GM23248 (cell line): ENCODE results near the gene SLC25A10. TPM values are rescaled to one million over a fixed set of nuclear protein-coding genes. Genes with fewer than 3 reads are reported as not detected.
A peak's percentile ranks its signal among the peaks of the same experiment; 100 is the strongest.

ENCODE experiments used
- DNase-seq: peaks from one replicate; pipeline ENCODE4 v3.0.0-alpha.2; 2015
- H2AFZ ChIP-seq: fragments of 200-600 bp; sonication (generic); 2 replicates; pipeline ENCODE4 v1.6.1; 2016; ENCODE audit warnings: antibody characterized with exemption
- H3F3A ChIP-seq: fragments of 200-600 bp; sonication (generic); 2 replicates; pipeline ENCODE4 v1.6.1; 2016; ENCODE audit warnings: mild to moderate bottlenecking, antibody characterized with exemption, mixed run types; ENCODE audit not compliant: insufficient read depth
- H3K27ac ChIP-seq: fragments of 200-600 bp; sonication (generic); 2 replicates; pipeline ENCODE4 v1.5.1; 2016; ENCODE audit warnings: mild to moderate bottlenecking
- H3K27me3 ChIP-seq: fragments of 200-600 bp; sonication (generic); replicated peaks from 2 replicates; pipeline ENCODE4 v1.6.1; 2016; ENCODE audit warnings: mild to moderate bottlenecking; ENCODE audit not compliant: insufficient read depth
- H3K36me3 ChIP-seq: fragments of 200-600 bp; sonication (generic); 2 replicates; pipeline ENCODE4 v1.6.1; 2016; ENCODE audit warnings: low read depth, mild to moderate bottlenecking
- H3K4me1 ChIP-seq: fragments of 200-600 bp; sonication (generic); 2 replicates; pipeline ENCODE4 v1.6.1; 2016; ENCODE audit warnings: mild to moderate bottlenecking; ENCODE audit not compliant: insufficient read depth
- H3K4me2 ChIP-seq: fragments of 200-600 bp; sonication (generic); one replicate; pipeline ENCODE4 v1.6.1; 2016; ENCODE audit warnings: mild to moderate bottlenecking; ENCODE audit not compliant: unreplicated experiment
- H3K4me3 ChIP-seq: fragments of 200-600 bp; sonication (generic); 2 replicates; pipeline ENCODE4 v1.5.1; 2016; ENCODE audit warnings: mild to moderate bottlenecking
- H3K79me2 ChIP-seq: fragments of 200-600 bp; sonication (generic); 2 replicates; pipeline ENCODE4 v1.6.1; 2016; ENCODE audit warnings: mild to moderate bottlenecking; ENCODE audit not compliant: insufficient read depth
- H3K9ac ChIP-seq: fragments of 200-600 bp; sonication (generic); 2 replicates; pipeline ENCODE4 v1.6.1; 2016; ENCODE audit warnings: mild to moderate bottlenecking
- H3K9me2 ChIP-seq: fragments of 200-600 bp; sonication (generic); 2 replicates; pipeline ENCODE4 v1.6.1; 2016; ENCODE audit warnings: mixed run types, mild to moderate bottlenecking, moderate library complexity; ENCODE audit not compliant: insufficient read depth
- H3K9me3 ChIP-seq: fragments of 200-600 bp; sonication (generic); one replicate; pipeline ENCODE4 v1.6.1; 2017; ENCODE audit warnings: low read depth
- H4K20me1 ChIP-seq: fragments of 200-600 bp; sonication (generic); 2 replicates; pipeline ENCODE4 v1.6.0; 2016; ENCODE audit not compliant: insufficient read depth
- EZH2 ChIP-seq: fragments of 200-600 bp; sonication (generic); IDR thresholded peaks from 2 replicates; pipeline ENCODE4 v1.6.1; 2018; ENCODE audit warnings: antibody characterized with exemption, mild to moderate bottlenecking; ENCODE audit not compliant: insufficient read depth, poor library complexity, severe bottlenecking
- EZH2phosphoT487 ChIP-seq: fragments of 200-600 bp; sonication (generic); IDR thresholded peaks from 2 replicates; pipeline ENCODE4 v1.6.1; 2018; ENCODE audit warnings: antibody characterized with exemption, moderate library complexity, mild to moderate bottlenecking, low read depth; ENCODE audit not compliant: insufficient read depth
- WGBS, 2 experiments: methylation state at CpG; one replicate each; pipeline ENCODE4 v1.1.6; 2015 to 2017; ENCODE audit warnings: low lambda C conversion rate in 2 of 2, low coverage in 1 of 2; ENCODE audit errors: missing lambda C conversion rate in 2 of 2; 5-methylcytosine and 5-hydroxymethylcytosine counted together
- in situ Hi-C: fragments of 300-500 bp; cut with MboI; formaldehyde crosslinking; loops from 2 replicates; pipeline ENCODE4 v1.15.0; 2020
- polyA plus RNA-seq: library from polyadenylated mRNA; unstranded; fragments of >200 nt; fragmentation: Nextera tagmentation; extraction: Ambion mirVana; gene quantifications from 2 replicates; pipeline ENCODE4 v1.2.1, GENCODE V29; 2016
- total RNA-seq: library from RNA; depleted of rRNA; stranded (reverse); fragments of >200 nt; shearing (Covaris generic); gene quantifications from 2 replicates; pipeline ENCODE4 v1.2.3, GENCODE V29; 2014

Gene SLC25A10
- total and polyA plus RNA-seq, 2 experiments from 2014 or later = 12.5 to 16.9 TPM

GRCh38 chr17:81713556-81714411 is 1.7 kb downstream of the SLC25A10 start:
- H3K27ac ChIP-seq = no peak overlapping the region
- no peaks in the 10 kb centered on the region for H3K36me3 ChIP-seq
- in situ Hi-C loops = no loop called here
- no peak for TF ChIP-seq EZH2
- TF ChIP-seq EZH2phosphoT487 = no peak
- no peak overlapping the region for H3K4me2 ChIP-seq
- H3F3A ChIP-seq = no peaks in the 10 kb centered on the region
- 84 to 85% methylated on average over 29 to 36 of the region's 36 CpGs for WGBS, 2 experiments
- H3K4me1 ChIP-seq = peaks cover 16% of the 10 kb centered on the region
- no peak overlapping the region for H3K4me3 ChIP-seq
- H3K27me3 ChIP-seq = no peaks in the 10 kb centered on the region
- no peaks in the 10 kb centered on the region for H4K20me1 ChIP-seq
- DNase-seq = no peak
- no peaks in the 10 kb centered on the region for H3K9me2 ChIP-seq
- no peaks in the 10 kb centered on the region for H3K9me3 ChIP-seq
- no peaks in the 10 kb centered on the region for H3K79me2 ChIP-seq
- no peak overlapping the region for H2AFZ ChIP-seq
- H3K9ac ChIP-seq = peak overlapping the region; percentile 63; the same call in 1 of the 2 replicates

GRCh38 chr17:81714412-81715106 is 2.5 kb downstream of the SLC25A10 start:
- H2AFZ ChIP-seq = no peak overlapping the region

DNA sequence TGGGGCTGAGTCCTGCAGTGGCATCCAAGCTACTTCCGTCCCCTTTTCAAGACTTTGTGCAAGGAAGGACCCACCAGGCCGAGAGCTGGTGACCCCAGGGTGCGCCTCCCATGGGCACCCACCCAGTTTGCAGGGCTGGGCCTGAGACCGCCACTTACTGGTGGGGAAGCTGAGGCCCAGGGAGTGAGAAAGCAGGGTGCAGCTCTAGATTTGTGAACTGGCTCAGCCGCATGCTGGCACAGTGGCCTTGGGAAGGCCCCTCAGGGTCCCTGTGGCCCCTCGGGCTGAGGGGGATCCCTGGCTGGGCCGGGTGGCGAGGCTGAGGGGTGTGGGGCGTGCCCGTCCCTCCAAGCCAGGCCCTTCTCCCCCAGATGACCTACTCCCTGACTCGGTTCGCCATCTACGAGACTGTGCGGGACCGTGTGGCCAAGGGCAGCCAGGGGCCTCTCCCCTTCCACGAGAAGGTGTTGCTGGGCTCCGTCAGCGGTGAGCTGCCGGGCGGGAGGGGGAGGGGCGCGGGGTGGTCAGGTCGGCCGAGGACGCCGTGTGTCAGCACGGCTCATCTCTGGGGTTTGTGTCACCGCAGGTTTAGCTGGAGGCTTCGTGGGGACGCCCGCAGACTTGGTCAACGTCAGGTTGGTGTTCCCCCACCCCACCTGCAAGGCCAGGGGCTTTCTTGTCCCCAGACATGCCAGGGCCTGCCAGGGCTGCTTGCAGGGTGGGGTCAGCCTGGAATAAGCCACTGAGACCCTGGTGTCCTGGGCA is 3.2 kb downstream of the SLC25A10 start:
- H3K9ac ChIP-seq = no peak overlapping the region
- H3K27me3 ChIP-seq = no peaks in the 10 kb centered on the region
- H3K4me1 ChIP-seq = peaks cover 16% of the 10 kb centered on the region
- H3F3A ChIP-seq = no peaks in the 10 kb centered on the region
- no peak overlapping the region for H3K4me3 ChIP-seq
- no peaks in the 10 kb centered on the region for H3K9me2 ChIP-seq
- 95 to 97% methylated on average over 15 to 31 of the region's 32 CpGs for WGBS, 2 experiments
- H3K79me2 ChIP-seq = no peaks in the 10 kb centered on the region
- no peak overlapping the region for H3K27ac ChIP-seq
- in situ Hi-C loops = no loop called here
- no peak for DNase-seq
- H3K36me3 ChIP-seq = no peaks in the 10 kb centered on the region
- TF ChIP-seq EZH2phosphoT487 = no peak
- TF ChIP-seq EZH2 = no peak
- H4K20me1 ChIP-seq = no peaks in the 10 kb centered on the region
- H2AFZ ChIP-seq = no peak overlapping the region
- H3K4me2 ChIP-seq = no peak overlapping the region
- H3K9me3 ChIP-seq = no peaks in the 10 kb centered on the region

More at GRCh38 chr17:81714412-81715106, 2.5 kb downstream of the SLC25A10 start:
- H3K9me2 ChIP-seq = no peaks in the 10 kb centered on the region
- peaks cover 16% of the 10 kb centered on the region for H3K4me1 ChIP-seq
- H3K4me3 ChIP-seq = no peak overlapping the region
- no peak overlapping the region for H3K27ac ChIP-seq
- H3F3A ChIP-seq = no peaks in the 10 kb centered on the region
- H3K79me2 ChIP-seq = no peaks in the 10 kb centered on the region
- in situ Hi-C loops = no loop called here
- no peak overlapping the region for H3K4me2 ChIP-seq
- H4K20me1 ChIP-seq = no peaks in the 10 kb centered on the region
- TF ChIP-seq EZH2phosphoT487 = no peak
- no peak for TF ChIP-seq EZH2
- 95 to 96% methylated on average over 37 to 39 of the region's 39 CpGs for WGBS, 2 experiments
- H3K9ac ChIP-seq = no peak overlapping the region
- H3K9me3 ChIP-seq = no peaks in the 10 kb centered on the region
- H3K36me3 ChIP-seq = no peaks in the 10 kb centered on the region
- DNase-seq = no peak
- no peaks in the 10 kb centered on the region for H3K27me3 ChIP-seq
